Measurements from ENCODE around the gene DSTN. TPM values are rescaled to one million over a fixed set of nuclear protein-coding genes. Genes with fewer than 3 reads are reported as not detected.

The DSTN gene
- total RNA-seq, 1 donor from 2014 or later, result 326 TPM

- intact Hi-C loops (cut with DNase I), result no loop called here
- Histone ChIP-seq H3K27ac (no peak overlapping the region), H3K27me3 (no peaks in the 10 kb centered on the region), H3K36me3 (peaks cover 0 to 26% of the 10 kb centered on the region in 2 donors), H3K4me3 (no peak overlapping the region), H3K4me1 (peaks cover 56% of the 10 kb centered on the region), H3K9me3 (no peaks in the 10 kb centered on the region)
- no peak for TF ChIP-seq POLR2A (IDR thresholded peaks at IDR 0.05)
- no peak for TF ChIP-seq CTCF (IDR thresholded peaks at IDR 0.05)
- TF ChIP-seq POLR2AphosphoS5 (IDR thresholded peaks at IDR 0.05; ENCODE audit: insufficient read depth in 1 of 2, low read depth in 1 of 2), result no peak
- DNase-seq (ENCODE audit: extremely low spot score in 2 of 2), result no peak
Observed at GRCh38 chr20:17644451-17644850, 74.6 kb downstream of the DSTN start.

GRCh38 chr20:17645010-17645409 is 75.1 kb downstream of the DSTN start:
- Histone ChIP-seq H3K27me3 (no peaks in the 10 kb centered on the region), H3K4me1 (peaks cover 62% of the 10 kb centered on the region), H3K27ac (peak overlapping the region; percentile 13), H3K36me3 (peaks cover 0 to 22% of the 10 kb centered on the region in 2 donors), H3K4me3 (no peak overlapping the region), H3K9me3 (no peaks in the 10 kb centered on the region)
- intact Hi-C loops (cut with DNase I), result no loop called here
- no peak for TF ChIP-seq CTCF (IDR thresholded peaks at IDR 0.05)
- TF ChIP-seq POLR2AphosphoS5 (IDR thresholded peaks at IDR 0.05; ENCODE audit: insufficient read depth in 1 of 2, low read depth in 1 of 2), result no peak
- TF ChIP-seq POLR2A (IDR thresholded peaks at IDR 0.05), result no peak
- no peak for DNase-seq (ENCODE audit: extremely low spot score in 2 of 2)

- intact Hi-C loops (cut with DNase I), result no loop called here
- no peak for TF ChIP-seq POLR2AphosphoS5 (IDR thresholded peaks at IDR 0.05; ENCODE audit: insufficient read depth in 1 of 2, low read depth in 1 of 2)
- no peak for TF ChIP-seq CTCF (IDR thresholded peaks at IDR 0.05)
- TF ChIP-seq POLR2A (IDR thresholded peaks at IDR 0.05), result no peak
- Histone ChIP-seq H3K4me1 (peaks cover 69% of the 10 kb centered on the region), H3K27me3 (no peaks in the 10 kb centered on the region), H3K9me3 (no peaks in the 10 kb centered on the region), H3K4me3 (no peak overlapping the region), H3K36me3 (peaks cover 0 to 17% of the 10 kb centered on the region in 2 donors), H3K27ac (peak overlapping the region; percentile 41)
- DNase-seq (ENCODE audit: extremely low spot score in 2 of 2), result no peak
Observed at GRCh38 chr20:17645546-17646208, 75.8 kb downstream of the DSTN start.

- Histone ChIP-seq H3K36me3 (peaks cover 0 to 12% of the 10 kb centered on the region in 2 donors), H3K9me3 (no peaks in the 10 kb centered on the region), H3K4me1 (peaks cover 69% of the 10 kb centered on the region), H3K27ac (peak overlapping the region; percentile 55), H3K27me3 (no peaks in the 10 kb centered on the region), H3K4me3 (no peak overlapping the region)
- TF ChIP-seq CTCF (IDR thresholded peaks at IDR 0.05), result no peak
- TF ChIP-seq POLR2AphosphoS5 (IDR thresholded peaks at IDR 0.05; ENCODE audit: insufficient read depth in 1 of 2, low read depth in 1 of 2), result no peak
- no peak for TF ChIP-seq POLR2A (IDR thresholded peaks at IDR 0.05)
- no peak for DNase-seq (ENCODE audit: extremely low spot score in 2 of 2)
- intact Hi-C loops (cut with DNase I), result no loop called here
Observed at GRCh38 chr20:17646209-17646960, 76.5 kb downstream of the DSTN start.

- Histone ChIP-seq H3K36me3 (peaks cover 0 to 7% of the 10 kb centered on the region in 2 donors), H3K4me1 (peaks cover 71% of the 10 kb centered on the region), H3K9me3 (no peaks in the 10 kb centered on the region), H3K27ac (peak overlapping the region; percentile 55), H3K4me3 (no peak overlapping the region), H3K27me3 (no peaks in the 10 kb centered on the region)
- DNase-seq (ENCODE audit: extremely low spot score in 2 of 2), result no peak
- TF ChIP-seq CTCF (IDR thresholded peaks at IDR 0.05), result no peak
- no peak for TF ChIP-seq POLR2AphosphoS5 (IDR thresholded peaks at IDR 0.05; ENCODE audit: insufficient read depth in 1 of 2, low read depth in 1 of 2)
- TF ChIP-seq POLR2A (IDR thresholded peaks at IDR 0.05), result no peak
- intact Hi-C loops (cut with DNase I), result no loop called here
Observed at GRCh38 chr20:17646961-17647301, 77.1 kb downstream of the DSTN start.
